ENCODE data around the gene SPTB.

DNA sequence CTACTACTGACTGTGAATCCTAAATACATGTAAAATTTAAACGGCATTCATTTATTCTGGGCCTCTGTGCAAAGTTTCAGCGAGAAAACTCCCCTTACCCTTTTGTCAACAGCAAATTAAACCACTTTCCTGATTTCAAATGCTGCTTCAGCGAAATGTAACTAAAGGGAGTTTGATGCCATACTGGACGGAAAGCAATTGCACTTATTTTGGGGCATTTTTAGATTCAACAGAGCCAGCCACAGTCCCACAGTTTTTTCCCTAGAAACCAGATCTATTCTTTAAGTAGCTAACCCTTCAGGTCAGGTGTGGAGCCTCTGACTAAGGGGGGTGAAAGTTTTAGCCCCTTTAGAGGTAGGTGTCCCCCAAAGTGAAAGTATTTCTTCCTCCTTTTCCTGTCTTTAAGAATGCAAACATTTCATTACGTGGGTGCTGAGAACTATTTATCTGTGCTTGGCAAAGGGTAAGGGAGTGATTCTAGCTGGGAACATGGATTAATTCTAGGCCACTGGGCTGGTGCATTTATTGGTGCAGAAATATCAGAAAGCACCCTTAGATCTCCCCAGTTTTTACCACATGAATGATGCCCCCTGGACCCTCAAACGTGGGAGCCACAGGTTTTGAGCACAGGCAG is 72.7 kb downstream of the SPTB start:
- TF ChIP-seq POLR2A (IDR thresholded peaks at IDR 0.05; ENCODE audit: low read length) (no peak), GATA1 (IDR thresholded peaks at IDR 0.05; ENCODE audit: low read depth, low read length) (no peak)
